ENCODE measurements around the gene MDH2.

GRCh38 chr7:76095908-76096307 lies 48.0 kb downstream of the MDH2 start:
- TF ChIP-seq POLR2A (IDR thresholded peaks at IDR 0.05), result no peak
- TF ChIP-seq CTCF (IDR thresholded peaks at IDR 0.05), result no peak
